CD8-positive, alpha-beta memory T cell (primary cell): ENCODE results near the gene SLC7A7. TPM values are rescaled to one million over a fixed set of nuclear protein-coding genes. Genes with fewer than 3 reads are reported as not detected.
"Not testable (repeated sequence)": the region's sequence is repeated elsewhere in the genome, so short reads cannot be mapped to it uniquely, and the experiment has no call there.

ENCODE experiments used
- CTCF ChIA-PET: fragments of 350-600 bp; sonication (Branson Sonifier 250); formaldehyde crosslinking; loops from one replicate; lab custom pipeline; 2021; ENCODE audit warnings: antibody characterized with exemption; lab: Charles Lee
- POLR2A ChIA-PET: fragments of 350-600 bp; sonication (Branson Sonifier 250); formaldehyde crosslinking; loops from one replicate; lab custom pipeline; 2021; ENCODE audit warnings: antibody characterized with exemption; lab: Charles Lee
- DNase-seq, 5 donors: peaks; one replicate each; pipeline versions ENCODE4 v3.0.0 to v3.0.0-alpha.2; 2020 to 2022; ENCODE audit warnings: mixed read lengths in 1 of 5
- H3K27ac ChIP-seq: one replicate; pipeline ENCODE4 v1.7.0; 2013; ENCODE audit warnings: low read depth, mild to moderate bottlenecking, low read length, moderate library complexity
- H3K27me3 ChIP-seq: 2 replicates; pipeline ENCODE4 v1.7.0; 2013; ENCODE audit warnings: low read length, mild to moderate bottlenecking; ENCODE audit not compliant: insufficient read depth, poor library complexity, severe bottlenecking
- H3K36me3 ChIP-seq: 2 replicates; pipeline ENCODE4 v1.7.0; 2013; ENCODE audit warnings: mild to moderate bottlenecking, low read length, moderate library complexity; ENCODE audit not compliant: insufficient read depth
- H3K4me1 ChIP-seq: 2 replicates; pipeline ENCODE4 v1.7.0; 2013; ENCODE audit warnings: mild to moderate bottlenecking, low read length, moderate library complexity; ENCODE audit not compliant: insufficient read depth
- H3K4me3 ChIP-seq: 2 replicates; pipeline ENCODE4 v1.7.0; 2013; ENCODE audit warnings: mild to moderate bottlenecking, low read length
- H3K9me3 ChIP-seq: 2 replicates; pipeline ENCODE4 v1.7.0; 2013; ENCODE audit warnings: mild to moderate bottlenecking, low read length
- H3K27ac Mint-ChIP-seq, 8 donors: one replicate each; pipeline ENCODE4 v1.8.0; 2020 to 2021; ENCODE audit warnings: mixed read lengths in 8 of 8, mild to moderate bottlenecking in 6 of 8, inconsistent platforms in 3 of 8, moderate library complexity in 3 of 8
- H3K27me3 Mint-ChIP-seq, 2 donors: one replicate each; pipeline ENCODE4 v1.8.0; 2020 to 2021; ENCODE audit warnings: mixed read lengths in 2 of 2, mild to moderate bottlenecking in 1 of 2, moderate library complexity in 1 of 2
- H3K36me3 Mint-ChIP-seq, 3 donors: one replicate each; pipeline ENCODE4 v1.8.0; 2020 to 2021; ENCODE audit warnings: mixed read lengths in 3 of 3, inconsistent platforms in 1 of 3, mild to moderate bottlenecking in 1 of 3
- H3K4me1 Mint-ChIP-seq, 3 donors: one replicate each; pipeline ENCODE4 v1.8.0; 2020 to 2021; ENCODE audit warnings: mixed read lengths in 3 of 3, inconsistent platforms in 1 of 3, mild to moderate bottlenecking in 1 of 3
- H3K4me3 Mint-ChIP-seq, 7 donors: one replicate each; pipeline ENCODE4 v1.8.0; 2020 to 2021; ENCODE audit warnings: mixed read lengths in 7 of 7, mild to moderate bottlenecking in 6 of 7, moderate library complexity in 4 of 7, inconsistent platforms in 2 of 7
- H3K9me3 Mint-ChIP-seq, 5 donors: one replicate each; pipeline ENCODE4 v1.8.0; 2020 to 2022; ENCODE audit warnings: mixed read lengths in 5 of 5, mild to moderate bottlenecking in 3 of 5, moderate library complexity in 2 of 5, inconsistent platforms in 1 of 5
- polyA plus RNA-seq: library from polyadenylated mRNA; unstranded; fragments of 300-500 nt; fragmentation: Illumina TruSeq; gene quantifications from one replicate; pipeline ENCODE4 v1.2.3, GENCODE V29; 2021
- total RNA-seq, 2 experiments: library from RNA; stranded (reverse); gene quantifications; one replicate each; pipeline ENCODE4 v1.2.3, GENCODE V29; 2021

The SLC7A7 gene
- total and polyA plus RNA-seq, 3 experiments from 2014 or later, result 0.70 to 0.75 TPM; not detected in 1

GRCh38 chr14:22837114-22837749 is 22.0 kb upstream of the SLC7A7 start:
- Mint-ChIP-seq H3K27me3 (peaks cover 28 to 31% of the 10 kb centered on the region in 2 donors), H3K36me3 (peaks cover 6 to 28% (median 10%) of the 10 kb centered on the region in 3 donors), H3K4me3 (peak overlapping the region in 5 of 7 donors; percentile 49 to 64 (median 62)), H3K9me3 (peaks cover 0 to 2% (median 0%) of the 10 kb centered on the region in 5 donors), H3K4me1 (peaks cover 0 to 7% (median 6%) of the 10 kb centered on the region in 3 donors), H3K27ac (peak overlapping the region in 1 of 8 donors; percentile 96)
- peaks cover 13% of the 10 kb centered on the region for H3K36me3 ChIP-seq
- peak in 1 of 5 donors; percentile 16 for DNase-seq
- H3K4me1 ChIP-seq, result peaks cover 3% of the 10 kb centered on the region
- H3K9me3 ChIP-seq, result no peaks in the 10 kb centered on the region
- H3K4me3 ChIP-seq, result peak overlapping the region; percentile 53
- peaks cover 5% of the 10 kb centered on the region for H3K27me3 ChIP-seq
- H3K27ac ChIP-seq, result no peak overlapping the region
- CTCF ChIA-PET, result no interaction called here
- POLR2A ChIA-PET, result interaction anchor here (0.6 kb wide), 1 partner anchor 263 kb away, joined by 3 read pairs; no protein-coding TSS in a partner anchor

- Mint-ChIP-seq H3K4me3 (peak within 1 kb of the TSS in 6 of 7 donors; percentile 10 to 64 (median 59)), H3K36me3 (peaks cover 9 to 32% (median 10%) of the 10 kb centered on the region in 3 donors), H3K9me3 (peaks cover 0 to 2% (median 0%) of the 10 kb centered on the region in 5 donors), H3K27me3 (peaks cover 23 to 24% of the 10 kb centered on the region in 2 donors), H3K27ac (peak within 1 kb of the TSS in 5 of 8 donors; percentile 27 to 96 (median 53)), H3K4me1 (peaks cover 5 to 13% (median 10%) of the 10 kb centered on the region in 3 donors)
- POLR2A ChIA-PET, result interaction anchor here (0.6 kb wide), 1 partner anchor 264 kb away, joined by 3 read pairs; no protein-coding TSS in a partner anchor
- Histone ChIP-seq H3K9me3 (no peaks in the 10 kb centered on the region), H3K27me3 (peaks cover 5% of the 10 kb centered on the region), H3K27ac (no peak within 1 kb of the TSS), H3K4me3 (peak within 1 kb of the TSS; percentile 53), H3K4me1 (peaks cover 3% of the 10 kb centered on the region), H3K36me3 (peaks cover 13% of the 10 kb centered on the region)
- CTCF ChIA-PET, result interaction anchor here (8.2 kb wide), 1 partner anchor 17 kb away, joined by 66 read pairs; no protein-coding TSS in a partner anchor
- DNase-seq, result no peak
Observed at GRCh38 chr14:22836301-22837113, 21.3 kb upstream of the SLC7A7 start, which contains the start of gene MMP14. MMP14 (plus strand) TSS chr14:22836585; CDS start chr14:22836818, 233 bp downstream.

DNA sequence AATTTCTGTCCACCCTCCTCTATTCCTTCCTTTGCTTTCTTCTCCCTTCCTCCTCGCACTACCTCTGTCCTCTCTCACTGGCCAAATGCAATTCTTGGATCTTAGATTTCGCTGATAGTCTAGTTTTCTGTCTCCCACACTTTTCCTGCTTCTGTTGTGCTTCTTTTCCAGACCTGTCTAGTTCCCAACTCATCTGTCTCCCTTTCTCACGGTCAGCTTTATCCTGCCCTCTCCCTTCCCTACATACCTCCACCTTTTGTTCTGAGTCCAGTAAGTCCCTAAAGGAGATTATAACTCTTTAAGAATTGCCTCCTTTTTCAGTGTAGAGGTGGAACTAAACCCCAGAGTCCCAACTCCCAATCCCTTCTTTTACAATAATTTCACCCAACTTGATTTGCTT is 20.3 kb upstream of the SLC7A7 start:
- peaks cover 13 to 22% (median 17%) of the 10 kb centered on the region in 3 donors for H3K4me1 Mint-ChIP-seq

DNA sequence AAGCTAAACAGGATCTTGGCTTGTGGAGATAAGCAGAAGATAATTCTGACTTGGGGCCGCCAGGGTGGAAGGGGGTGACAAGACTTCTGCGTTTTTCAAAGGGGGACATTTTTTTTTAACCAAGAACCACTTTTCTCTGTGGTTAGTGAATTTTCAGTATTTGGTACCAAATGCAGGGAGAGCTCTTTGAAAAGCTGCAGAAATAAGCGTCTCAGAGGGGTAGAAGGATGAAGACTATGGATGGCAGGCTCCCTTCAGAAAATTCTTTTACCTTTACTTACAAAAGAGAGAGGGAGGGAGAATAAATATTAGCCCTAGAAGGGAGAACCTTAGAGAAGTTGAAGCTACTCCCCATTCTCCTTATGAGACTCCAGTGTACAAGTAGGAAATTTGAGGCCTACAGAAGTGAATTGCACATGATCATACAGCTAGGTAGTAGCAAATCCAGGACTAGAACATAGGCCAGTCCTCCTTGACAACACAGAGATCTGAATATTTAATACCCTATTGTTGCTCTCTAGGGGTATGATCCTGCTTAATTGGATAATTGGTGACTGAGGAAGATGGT is 15.3 kb upstream of the SLC7A7 start:
- Histone ChIP-seq H3K27ac (peak overlapping the region; percentile 91), H3K9me3 (no peaks in the 10 kb centered on the region), H3K4me1 (peaks cover 10% of the 10 kb centered on the region), H3K27me3 (no peaks in the 10 kb centered on the region), H3K36me3 (peaks cover 13% of the 10 kb centered on the region), H3K4me3 (peak overlapping the region; percentile 95)
- Mint-ChIP-seq H3K9me3 (no peaks in the 10 kb centered on the region), H3K27ac (peak overlapping the region; percentile 86 to 98 (median 95)), H3K4me3 (peak overlapping the region; percentile 89 to 95 (median 91)), H3K4me1 (peaks cover 23 to 31% (median 27%) of the 10 kb centered on the region in 3 donors), H3K27me3 (peaks cover 8 to 9% of the 10 kb centered on the region in 2 donors), H3K36me3 (peaks cover 5 to 40% (median 11%) of the 10 kb centered on the region in 3 donors)
- ChIA-PET POLR2A (interaction anchor here (0.6 to 1.6 kb wide), 5 partner anchors 9 to 229 kb away, joined by 3 to 5 read pairs (median 4); partner anchors contain the start of gene OXA1L), CTCF (interaction anchor here (0.9 to 8.2 kb wide), 4 partner anchors 11 to 260 kb away, joined by 3 to 66 read pairs (median 6); no protein-coding TSS in a partner anchor)
- no peak for DNase-seq

More for the DNA sequence above, 20.3 kb upstream of the SLC7A7 start:
- Histone ChIP-seq H3K36me3 (peaks cover 13% of the 10 kb centered on the region), H3K4me3 (no peak overlapping the region), H3K27ac (no peak overlapping the region), H3K4me1 (peaks cover 9% of the 10 kb centered on the region), H3K9me3 (no peaks in the 10 kb centered on the region), H3K27me3 (peaks cover 5% of the 10 kb centered on the region)
- Mint-ChIP-seq H3K27me3 (peaks cover 13 to 18% of the 10 kb centered on the region in 2 donors), H3K27ac (peak overlapping the region in 2 of 8 donors; percentile 53 to 56), H3K9me3 (peaks cover 0 to 2% (median 0%) of the 10 kb centered on the region in 5 donors), H3K36me3 (peaks cover 10 to 38% (median 11%) of the 10 kb centered on the region in 3 donors), H3K4me3 (no peak overlapping the region)
- POLR2A ChIA-PET, result interaction anchor here (0.5 kb wide), 1 partner anchor 26 kb away, joined by 4 read pairs; no protein-coding TSS in a partner anchor
- DNase-seq, result no peak
- CTCF ChIA-PET, result interaction anchor here (0.8 to 8.2 kb wide), 3 partner anchors 9 to 84 kb away, joined by 3 to 66 read pairs (median 3); partner anchors contain the start of gene RBM23

DNA sequence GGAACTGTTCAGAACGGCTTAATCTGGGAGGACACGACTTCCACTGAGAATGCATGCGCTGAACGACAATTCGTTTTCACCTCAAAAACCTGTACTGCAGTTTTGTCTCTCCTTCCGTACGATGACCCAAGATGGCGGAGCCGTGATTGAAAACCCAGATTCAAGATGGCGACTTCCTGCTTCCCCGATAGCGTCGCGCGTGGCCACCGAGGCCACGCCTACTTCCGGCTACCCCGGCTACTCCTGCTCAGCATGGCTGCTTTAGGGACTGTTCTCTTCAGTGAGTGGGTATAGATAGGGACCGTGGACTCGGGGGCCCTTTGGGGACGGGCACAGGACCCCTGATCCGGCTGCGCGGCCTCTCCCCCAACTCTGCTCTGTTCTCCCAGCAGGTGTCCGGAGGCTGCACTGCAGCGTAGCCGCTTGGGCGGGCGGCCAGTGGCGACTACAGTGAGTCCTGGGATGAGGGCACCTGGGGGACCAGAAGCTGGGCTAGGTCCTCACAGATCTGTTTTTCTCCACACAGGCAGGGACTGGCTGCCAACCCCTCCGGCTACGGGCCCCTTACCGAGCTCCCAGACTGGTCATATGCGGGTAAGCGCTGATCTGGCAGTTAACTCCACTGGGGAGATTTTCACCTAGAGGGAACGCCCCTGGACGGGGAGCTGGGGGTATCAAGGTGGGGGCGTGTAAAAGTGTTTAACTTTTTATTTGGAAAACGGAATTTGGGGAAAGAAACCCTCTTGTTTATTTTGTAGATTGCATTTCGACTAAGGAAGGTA is 14.6 kb upstream of the SLC7A7 start, which contains the start of gene MRPL52:
Gene MRPL52 (plus strand): TSS at position 227 of the 782 bp plus-strand sequence. CDS start 26 bp downstream, at position 253.
- no peaks in the 10 kb centered on the region for H3K9me3 Mint-ChIP-seq
- peaks cover 22 to 34% (median 27%) of the 10 kb centered on the region in 3 donors for H3K4me1 Mint-ChIP-seq
- peak; percentile 83 to 95 (median 85) for DNase-seq
- peak within 1 kb of the TSS; percentile 95 for H3K4me3 ChIP-seq
- CTCF ChIA-PET, result interaction anchor here (0.9 to 8.2 kb wide), 6 partner anchors 11 to 357 kb away, joined by 3 to 66 read pairs (median 4); no protein-coding TSS in a partner anchor
- H3K27me3 ChIP-seq, result no peaks in the 10 kb centered on the region
- peaks cover 13% of the 10 kb centered on the region for H3K4me1 ChIP-seq
- H3K4me3 Mint-ChIP-seq, result peak within 1 kb of the TSS; percentile 89 to 95 (median 91)
- peaks cover 0 to 33% (median 11%) of the 10 kb centered on the region in 3 donors for H3K36me3 Mint-ChIP-seq
- peaks cover 10 to 12% of the 10 kb centered on the region in 2 donors for H3K27me3 Mint-ChIP-seq
- H3K27ac ChIP-seq, result peak within 1 kb of the TSS; percentile 91
- H3K36me3 ChIP-seq, result peaks cover 13% of the 10 kb centered on the region
- peak within 1 kb of the TSS; percentile 86 to 98 (median 95) for H3K27ac Mint-ChIP-seq
- POLR2A ChIA-PET, result interaction anchor here (0.7 to 2.1 kb wide), 6 partner anchors 9 to 64 kb away, joined by 3 to 7 read pairs (median 4); partner anchors contain the start of gene OXA1L
- H3K9me3 ChIP-seq, result no peaks in the 10 kb centered on the region

GRCh38 chr14:22829076-22829660 is 13.9 kb upstream of the SLC7A7 start:
- peaks cover 22 to 36% (median 27%) of the 10 kb centered on the region in 3 donors for H3K4me1 Mint-ChIP-seq
- not testable (repeated sequence) for H3K9me3 Mint-ChIP-seq, H3K27me3 ChIP-seq, H3K9me3 ChIP-seq, DNase-seq
- H3K27me3 Mint-ChIP-seq, result peaks cover 14 to 17% of the 10 kb centered on the region in 2 donors
- ChIA-PET POLR2A (interaction anchor here (0.6 to 2.1 kb wide), 3 partner anchors 10 to 63 kb away, joined by 3 to 7 read pairs (median 4); partner anchors contain the start of gene OXA1L), CTCF (interaction anchor here (0.9 to 8.2 kb wide), 6 partner anchors 19 to 358 kb away, joined by 3 to 66 read pairs (median 3); no protein-coding TSS in a partner anchor)
- Histone ChIP-seq H3K4me3 (peak overlapping the region; percentile 95), H3K4me1 (peaks cover 17% of the 10 kb centered on the region), H3K36me3 (peaks cover 11% of the 10 kb centered on the region), H3K27ac (peak overlapping the region; percentile 91)
- H3K4me3 Mint-ChIP-seq, result peak overlapping the region; percentile 89 to 95 (median 91)
- H3K36me3 Mint-ChIP-seq, result peaks cover 0 to 26% (median 9%) of the 10 kb centered on the region in 3 donors
- H3K27ac Mint-ChIP-seq, result peak overlapping the region; percentile 86 to 98 (median 95)
